GM19452 (cell line): ENCODE measurements around the gene ANKRD18B.
"Not testable (repeated sequence)": the region's sequence is repeated elsewhere in the genome, so short reads cannot be mapped to it uniquely, and the experiment has no call there.

Source experiments
- ATAC-seq: cut with Tn5 transposase; IDR thresholded peaks from one replicate; pipeline ENCODE4 v1.9.1; 2021; ENCODE audit not compliant: unreplicated experiment

ANKRD18B gene

DNA sequence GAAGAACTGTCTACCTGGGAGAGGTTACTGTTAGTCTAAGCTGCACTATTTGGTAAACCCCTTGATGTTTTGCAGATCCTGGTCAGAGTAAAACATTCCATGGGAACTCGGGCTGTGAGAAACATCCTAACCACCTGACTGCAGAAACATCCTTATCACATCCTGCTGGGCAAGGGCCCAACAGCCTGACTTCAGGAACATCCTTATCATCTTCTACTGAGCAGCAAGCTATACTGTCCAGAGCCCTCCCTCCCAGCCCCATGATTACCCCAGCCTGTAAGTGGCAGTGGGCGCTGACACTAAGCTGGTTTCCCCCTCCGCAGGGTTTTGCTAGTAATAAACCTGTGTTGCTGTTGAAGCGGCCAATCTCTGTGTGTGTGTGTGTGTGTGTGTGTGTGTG is 80.9 kb downstream of the ANKRD18B start:
- ATAC-seq, result not testable (repeated sequence)

GRCh38 chr9:33611358-33611757 is 87.3 kb downstream of the ANKRD18B start:
- ATAC-seq, result no peak

- ATAC-seq, result not testable (repeated sequence)
Observed at GRCh38 chr9:33612410-33612809, 88.4 kb downstream of the ANKRD18B start.

GRCh38 chr9:33614001-33614687 is 90.1 kb downstream of the ANKRD18B start:
- no peak for ATAC-seq

DNA sequence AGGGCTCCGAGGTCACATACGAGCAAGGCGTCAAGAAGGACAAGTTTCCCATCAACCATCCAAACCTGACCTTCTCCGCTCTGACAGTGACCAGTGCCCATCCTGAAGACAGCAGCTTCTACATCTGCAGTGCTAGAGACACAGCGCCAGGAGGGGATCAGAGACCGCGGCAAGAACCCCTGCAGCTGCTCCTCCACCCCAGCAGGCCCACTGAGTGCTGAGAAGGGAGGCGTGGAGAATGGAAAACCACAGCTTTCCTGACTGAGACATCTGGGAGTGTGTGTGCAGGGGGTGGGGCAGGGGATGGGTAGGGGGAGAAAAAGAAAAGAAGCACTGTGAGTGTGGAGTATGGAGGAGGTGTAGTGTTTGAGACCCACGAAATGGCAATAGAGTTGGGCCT is 94.3 kb downstream of the ANKRD18B start:
- not testable (repeated sequence) for ATAC-seq

- no peak for ATAC-seq
Observed at GRCh38 chr9:33619666-33620404, 95.8 kb downstream of the ANKRD18B start.

- ATAC-seq, result no peak
Observed at GRCh38 chr9:33620738-33621439, 96.8 kb downstream of the ANKRD18B start.
